ENCODE data around the gene DOK3. TPM values are rescaled to one million over a fixed set of nuclear protein-coding genes. Genes with fewer than 3 reads are reported as not detected.

Gene DOK3
- total RNA-seq, 3 donors from 2014 or later: 3.7 to 10.3 (median 8.4) TPM

DNA sequence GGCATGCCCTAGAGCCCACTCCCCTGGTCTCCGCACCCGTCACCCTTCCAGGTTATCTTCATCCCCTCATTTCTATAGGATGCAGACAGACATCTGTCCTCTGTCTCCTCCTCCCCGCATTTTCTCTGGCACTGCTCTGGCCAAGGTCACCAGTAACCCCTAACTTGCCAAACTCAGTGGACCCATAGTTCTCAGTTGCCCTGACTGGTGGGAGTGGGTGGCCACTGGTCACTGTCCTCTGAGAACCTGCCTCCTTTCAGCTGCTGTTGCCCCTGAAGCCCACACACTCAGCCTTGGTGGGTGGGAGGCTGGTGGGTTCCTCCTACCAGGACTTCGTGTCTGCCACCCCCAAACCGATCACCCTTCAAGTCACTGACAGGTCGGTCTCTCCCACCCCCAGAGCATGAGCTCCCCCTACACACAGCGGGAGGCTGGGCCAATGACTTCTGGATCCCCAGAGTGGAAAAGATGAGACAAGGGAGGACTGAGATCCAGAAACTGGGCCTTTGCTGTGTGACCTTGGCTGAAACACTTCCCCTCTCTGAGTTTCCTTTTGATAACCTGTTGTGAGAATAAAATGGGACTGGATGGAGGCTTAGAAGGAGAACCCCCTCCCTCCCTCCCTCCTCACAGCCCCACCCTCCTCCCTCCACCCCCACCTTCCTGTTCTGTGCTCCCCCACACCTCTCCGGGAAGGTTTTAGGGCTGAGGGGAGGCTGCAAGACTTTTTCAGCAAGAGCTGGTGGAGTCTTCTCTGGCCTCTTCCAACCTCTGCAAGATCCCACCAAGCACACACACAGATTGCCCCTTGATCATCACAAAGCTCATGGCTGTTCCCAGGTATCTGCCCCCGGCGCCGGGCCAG, 33.8 kb downstream of the DOK3 start:
- H3K9me3 ChIP-seq: no peaks in the 10 kb centered on the region
- H3K4me1 ChIP-seq (ENCODE audit: low read depth): peaks cover 14% of the 10 kb centered on the region
- intact Hi-C loops (cut with DNase I, micrococcal nuclease): no loop called here

DNA sequence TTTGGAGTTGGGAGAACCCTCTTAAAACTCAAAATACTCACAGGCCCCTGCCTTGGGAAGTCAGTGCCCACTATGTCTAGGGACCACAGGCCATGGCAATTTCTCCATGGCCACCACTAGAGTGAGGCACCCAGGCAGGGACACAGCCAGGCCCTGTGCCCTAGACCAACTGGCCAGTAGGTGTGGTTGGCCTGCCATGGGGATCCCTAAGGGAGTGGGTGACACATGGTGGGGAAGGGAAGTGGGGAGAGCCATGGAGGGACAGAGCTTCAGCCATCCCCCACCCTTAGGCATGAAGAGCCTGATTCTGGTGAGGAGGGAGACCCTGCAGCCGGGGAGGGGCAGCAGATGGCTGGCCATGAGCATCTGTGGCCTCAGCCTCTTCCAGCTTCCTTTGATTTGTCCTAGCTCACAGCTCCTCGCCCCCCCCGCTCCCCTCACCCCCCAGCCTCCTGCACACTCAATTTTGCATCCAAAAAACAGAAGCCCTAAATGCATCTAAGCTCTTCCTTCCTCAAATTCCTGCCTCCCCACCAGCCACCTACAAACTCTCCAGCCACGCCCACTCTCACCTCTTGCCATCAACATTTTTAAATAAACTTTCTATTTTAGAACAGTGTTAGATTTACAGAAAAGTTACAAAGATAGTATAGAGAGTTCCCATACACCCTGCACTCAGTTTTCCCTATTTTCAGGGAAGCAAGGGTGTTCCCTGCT, 34.6 kb downstream of the DOK3 start:
- peaks cover 10% of the 10 kb centered on the region for H3K4me1 ChIP-seq (ENCODE audit: low read depth)
- intact Hi-C loops (cut with DNase I, micrococcal nuclease): no loop called here
- peak in 1 of 3 donors; percentile 20 for DNase-seq
- TF ChIP-seq, protein P1, sequence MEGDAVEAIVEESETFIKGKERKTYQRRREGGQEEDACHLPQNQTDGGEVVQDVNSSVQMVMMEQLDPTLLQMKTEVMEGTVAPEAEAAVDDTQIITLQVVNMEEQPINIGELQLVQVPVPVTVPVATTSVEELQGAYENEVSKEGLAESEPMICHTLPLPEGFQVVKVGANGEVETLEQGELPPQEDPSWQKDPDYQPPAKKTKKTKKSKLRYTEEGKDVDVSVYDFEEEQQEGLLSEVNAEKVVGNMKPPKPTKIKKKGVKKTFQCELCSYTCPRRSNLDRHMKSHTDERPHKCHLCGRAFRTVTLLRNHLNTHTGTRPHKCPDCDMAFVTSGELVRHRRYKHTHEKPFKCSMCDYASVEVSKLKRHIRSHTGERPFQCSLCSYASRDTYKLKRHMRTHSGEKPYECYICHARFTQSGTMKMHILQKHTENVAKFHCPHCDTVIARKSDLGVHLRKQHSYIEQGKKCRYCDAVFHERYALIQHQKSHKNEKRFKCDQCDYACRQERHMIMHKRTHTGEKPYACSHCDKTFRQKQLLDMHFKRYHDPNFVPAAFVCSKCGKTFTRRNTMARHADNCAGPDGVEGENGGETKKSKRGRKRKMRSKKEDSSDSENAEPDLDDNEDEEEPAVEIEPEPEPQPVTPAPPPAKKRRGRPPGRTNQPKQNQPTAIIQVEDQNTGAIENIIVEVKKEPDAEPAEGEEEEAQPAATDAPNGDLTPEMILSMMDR (IDR thresholded peaks at IDR 0.05): no peak
- no peak for ATAC-seq
- no peaks in the 10 kb centered on the region for H3K9me3 ChIP-seq
- no peaks in the 10 kb centered on the region for H3K36me3 ChIP-seq (ENCODE audit: low read depth)
- no peak overlapping the region for H3K4me3 ChIP-seq

More for the DNA sequence above, 33.8 kb downstream of the DOK3 start:
- no peaks in the 10 kb centered on the region for H3K36me3 ChIP-seq (ENCODE audit: low read depth)
- TF ChIP-seq, protein P1 (IDR thresholded peaks at IDR 0.05): no peak
- no peak for ATAC-seq
- no peak for DNase-seq
- no peak overlapping the region for H3K4me3 ChIP-seq

DNA sequence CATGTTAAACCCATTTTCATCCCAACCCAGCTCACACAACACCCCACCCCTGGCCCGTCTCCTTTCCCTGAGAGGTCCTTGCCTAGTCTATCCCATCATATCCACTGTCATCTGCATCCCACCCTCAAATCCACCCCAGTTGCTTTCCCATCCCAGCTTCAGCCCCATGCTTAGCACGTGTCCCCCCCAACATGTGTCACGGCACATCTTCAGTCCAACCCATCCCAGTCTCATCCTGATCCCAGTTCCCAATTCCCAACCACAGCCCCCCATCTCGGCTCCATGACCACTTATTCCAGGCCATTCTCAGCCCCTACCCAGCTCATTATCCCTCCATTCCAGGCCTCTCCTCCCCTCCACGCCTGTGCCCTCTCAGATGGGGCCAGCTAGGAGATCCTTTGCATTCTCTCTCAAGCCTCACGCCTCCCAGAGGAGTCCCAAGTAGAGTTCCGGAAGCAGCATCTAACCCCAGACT, 35.6 kb downstream of the DOK3 start:
- peak in 1 of 3 donors; percentile 20 for DNase-seq
- TF ChIP-seq, protein P1 (IDR thresholded peaks at IDR 0.05): no peak
- intact Hi-C loops (cut with DNase I, micrococcal nuclease): no loop called here

DNA sequence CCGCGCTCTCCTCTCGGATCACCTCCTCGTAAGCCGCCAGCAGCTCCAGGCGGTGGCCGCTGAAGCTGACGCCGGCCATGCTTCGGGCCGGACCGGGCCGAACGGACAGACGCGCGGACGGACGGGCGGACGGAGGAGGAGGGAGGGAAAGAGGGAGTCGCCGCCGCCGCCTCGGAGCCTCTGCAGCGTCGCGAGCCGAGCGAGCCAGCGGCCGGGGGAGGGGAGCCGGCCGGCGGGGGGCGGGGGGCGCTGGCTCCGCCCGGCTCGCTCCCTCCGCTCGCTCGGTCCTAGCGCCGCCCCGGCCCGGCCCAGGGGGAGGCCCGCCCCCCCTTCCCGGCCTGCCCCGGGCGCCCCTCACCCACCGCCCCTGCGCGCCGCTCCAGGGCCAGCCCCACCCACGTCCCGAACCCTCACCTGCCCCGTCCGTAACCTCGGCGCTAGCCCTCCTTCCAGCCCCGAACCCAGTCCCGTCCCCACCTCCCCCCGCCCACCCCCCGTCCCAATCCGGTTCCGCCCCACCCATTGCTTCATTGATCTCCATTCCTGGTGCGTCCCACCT, 36.1 kb downstream of the DOK3 start, which contains the start of gene DBN1:
Gene DBN1, minus strand, starts transcription at position 192 of the 559 bp plus-strand sequence. Its CDS starts 113 bp downstream, at position 79.
- H3K4me1 ChIP-seq (ENCODE audit: low read depth): peaks cover 10% of the 10 kb centered on the region
- TF ChIP-seq, protein P1 (IDR thresholded peaks at IDR 0.05): no peak
- H3K36me3 ChIP-seq (ENCODE audit: low read depth): no peaks in the 10 kb centered on the region
- intact Hi-C loops (cut with DNase I, micrococcal nuclease): no loop called here
- ATAC-seq (peak; percentile 59), DNase-seq (peak in 2 of 3 donors; percentile 54 to 57)
- no peaks in the 10 kb centered on the region for H3K9me3 ChIP-seq
- peak within 1 kb of the TSS; percentile 28 for H3K4me3 ChIP-seq

More for the DNA sequence above, 35.6 kb downstream of the DOK3 start:
- ATAC-seq: no peak
- Histone ChIP-seq H3K9me3 (no peaks in the 10 kb centered on the region), H3K4me3 (no peak overlapping the region), H3K36me3 (ENCODE audit: low read depth) (no peaks in the 10 kb centered on the region), H3K4me1 (ENCODE audit: low read depth) (peaks cover 10% of the 10 kb centered on the region)
